ENCODE data around the gene CHAF1A.

CHAF1A gene

GRCh38 chr19:4432918-4433506 lies 30.6 kb downstream of the CHAF1A start:
- DNase-seq (ENCODE audit: insufficient read length, low spot score), result no peak
- FAIRE-seq, result no peak
- TF ChIP-seq CTCF (IDR thresholded peaks at IDR 0.05; ENCODE audit: insufficient read depth, missing control alignments), result no peak

GRCh38 chr19:4434391-4434790 lies 32.0 kb downstream of the CHAF1A start:
- DNase-seq (ENCODE audit: insufficient read length, low spot score), result no peak
- TF ChIP-seq CTCF (IDR thresholded peaks at IDR 0.05; ENCODE audit: insufficient read depth, missing control alignments), result no peak
- no peak for FAIRE-seq

- no peak for TF ChIP-seq CTCF (IDR thresholded peaks at IDR 0.05; ENCODE audit: insufficient read depth, missing control alignments)
- DNase-seq (ENCODE audit: insufficient read length, low spot score), result no peak
- no peak for FAIRE-seq
Measured at GRCh38 chr19:4436231-4436630, 33.8 kb downstream of the CHAF1A start.

- TF ChIP-seq CTCF (IDR thresholded peaks at IDR 0.05; ENCODE audit: insufficient read depth, missing control alignments), result no peak
- no peak for DNase-seq (ENCODE audit: insufficient read length, low spot score)
- no peak for FAIRE-seq
Measured at GRCh38 chr19:4437103-4437502, 34.7 kb downstream of the CHAF1A start.

- no peak for FAIRE-seq
- TF ChIP-seq CTCF (IDR thresholded peaks at IDR 0.05; ENCODE audit: insufficient read depth, missing control alignments), result no peak
Measured at GRCh38 chr19:4439243-4439642, 36.8 kb downstream of the CHAF1A start.

GRCh38 chr19:4441994-4442818 lies 39.8 kb downstream of the CHAF1A start:
- FAIRE-seq (no peak), DNase-seq (ENCODE audit: insufficient read length, low spot score) (no peak)
- no peak for TF ChIP-seq CTCF (IDR thresholded peaks at IDR 0.05; ENCODE audit: insufficient read depth, missing control alignments)

More at GRCh38 chr19:4439243-4439642, 36.8 kb downstream of the CHAF1A start:
- DNase-seq (ENCODE audit: insufficient read length, low spot score), result no peak

GRCh38 chr19:4442819-4443146 lies 40.3 kb downstream of the CHAF1A start:
- no peak for FAIRE-seq
- no peak for DNase-seq (ENCODE audit: insufficient read length, low spot score)
- no peak for TF ChIP-seq CTCF (IDR thresholded peaks at IDR 0.05; ENCODE audit: insufficient read depth, missing control alignments)
